IMR-90 (cell line): Measurements from ENCODE around the gene KDM2B.

Experiments
- CEBPB ChIP-seq: IDR thresholded peaks from 2 replicates; pipeline ENCODE4 v1.6.1; 2012; ENCODE audit warnings: low read depth, low read length, improper control_type of control experiment
- CHD1 ChIP-seq: IDR thresholded peaks from 2 replicates; pipeline ENCODE4 v1.6.1; 2012; ENCODE audit warnings: low read depth, low read length, improper control_type of control experiment
- MXI1 ChIP-seq: IDR thresholded peaks from 2 replicates; pipeline ENCODE4 v1.6.1; 2012; ENCODE audit warnings: low read depth, mild to moderate bottlenecking, low read length, moderate library complexity, borderline replicate concordance
- POLR2A ChIP-seq: IDR thresholded peaks from 2 replicates; pipeline ENCODE4 v1.6.1; 2012; ENCODE audit warnings: mild to moderate bottlenecking, low read depth, low read length
- RAD21 ChIP-seq: IDR thresholded peaks from 2 replicates; pipeline ENCODE4 v1.6.1; 2012; ENCODE audit warnings: low read length, improper control_type of control experiment
- RCOR1 ChIP-seq: IDR thresholded peaks from 2 replicates; pipeline ENCODE4 v1.6.1; 2012; ENCODE audit warnings: mild to moderate bottlenecking, low read length, improper control_type of control experiment; ENCODE audit not compliant: insufficient replicate concordance
- SMC3 ChIP-seq: fragments of 150-350 bp; IDR thresholded peaks from 2 replicates; pipeline ENCODE4 v1.6.1; 2016; ENCODE audit warnings: low read depth, mild to moderate bottlenecking, antibody characterized with exemption, low read length, moderate library complexity
- TF ChIP-seq, protein P1 (sequence below): conservative IDR thresholded peaks from 2 replicates; pipeline ENCODE4 v1.5.1; 2012; ENCODE audit warnings: mild to moderate bottlenecking, low read depth, low read length, improper control_type of control experiment
- TF ChIP-seq, protein P2 (sequence below): fragments of 150-350 bp; IDR thresholded peaks from 2 replicates; pipeline ENCODE4 v1.6.1; 2017; ENCODE audit warnings: mild to moderate bottlenecking, antibody characterized with exemption, low read length, low read depth

DNA sequence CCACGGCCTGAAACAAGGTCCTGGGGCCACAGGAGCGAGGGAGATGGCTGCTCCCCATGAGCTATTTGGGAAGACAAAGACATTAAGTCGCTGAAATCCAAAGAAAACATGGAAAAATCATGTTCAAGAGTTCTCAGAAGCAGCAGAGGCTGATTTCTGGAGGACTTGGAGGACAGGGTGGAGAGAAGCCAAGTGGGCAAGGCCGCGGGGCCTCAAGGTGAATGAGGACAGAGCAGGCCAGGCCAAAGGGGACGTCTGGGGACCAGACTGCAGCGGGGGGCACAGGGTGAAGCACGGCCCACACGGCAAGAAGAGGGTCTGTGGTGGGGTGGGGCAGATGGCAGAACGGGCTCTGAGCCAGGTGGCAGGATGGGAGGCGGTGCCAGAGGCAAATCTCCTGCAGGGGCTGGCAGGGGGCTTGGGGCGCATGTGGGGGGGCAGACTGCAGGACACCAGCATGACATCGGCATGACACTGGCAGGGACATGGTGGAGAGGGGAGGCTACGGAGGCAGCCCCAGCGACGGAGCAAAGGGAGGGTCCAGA is 132.0 kb downstream of the KDM2B start:
- TF ChIP-seq, protein P1, sequence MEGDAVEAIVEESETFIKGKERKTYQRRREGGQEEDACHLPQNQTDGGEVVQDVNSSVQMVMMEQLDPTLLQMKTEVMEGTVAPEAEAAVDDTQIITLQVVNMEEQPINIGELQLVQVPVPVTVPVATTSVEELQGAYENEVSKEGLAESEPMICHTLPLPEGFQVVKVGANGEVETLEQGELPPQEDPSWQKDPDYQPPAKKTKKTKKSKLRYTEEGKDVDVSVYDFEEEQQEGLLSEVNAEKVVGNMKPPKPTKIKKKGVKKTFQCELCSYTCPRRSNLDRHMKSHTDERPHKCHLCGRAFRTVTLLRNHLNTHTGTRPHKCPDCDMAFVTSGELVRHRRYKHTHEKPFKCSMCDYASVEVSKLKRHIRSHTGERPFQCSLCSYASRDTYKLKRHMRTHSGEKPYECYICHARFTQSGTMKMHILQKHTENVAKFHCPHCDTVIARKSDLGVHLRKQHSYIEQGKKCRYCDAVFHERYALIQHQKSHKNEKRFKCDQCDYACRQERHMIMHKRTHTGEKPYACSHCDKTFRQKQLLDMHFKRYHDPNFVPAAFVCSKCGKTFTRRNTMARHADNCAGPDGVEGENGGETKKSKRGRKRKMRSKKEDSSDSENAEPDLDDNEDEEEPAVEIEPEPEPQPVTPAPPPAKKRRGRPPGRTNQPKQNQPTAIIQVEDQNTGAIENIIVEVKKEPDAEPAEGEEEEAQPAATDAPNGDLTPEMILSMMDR = no peak
- no peak for TF ChIP-seq POLR2A
- no peak for TF ChIP-seq RAD21
- no peak for TF ChIP-seq CEBPB
- no peak for TF ChIP-seq CHD1
- TF ChIP-seq RCOR1 = no peak
- TF ChIP-seq, protein P2, sequence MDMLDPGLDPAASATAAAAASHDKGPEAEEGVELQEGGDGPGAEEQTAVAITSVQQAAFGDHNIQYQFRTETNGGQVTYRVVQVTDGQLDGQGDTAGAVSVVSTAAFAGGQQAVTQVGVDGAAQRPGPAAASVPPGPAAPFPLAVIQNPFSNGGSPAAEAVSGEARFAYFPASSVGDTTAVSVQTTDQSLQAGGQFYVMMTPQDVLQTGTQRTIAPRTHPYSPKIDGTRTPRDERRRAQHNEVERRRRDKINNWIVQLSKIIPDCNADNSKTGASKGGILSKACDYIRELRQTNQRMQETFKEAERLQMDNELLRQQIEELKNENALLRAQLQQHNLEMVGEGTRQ = no peak
- TF ChIP-seq MXI1 = no peak
- TF ChIP-seq SMC3 = no peak
